G401 (cell line): ENCODE results near the gene DDB1. TPM values are rescaled to one million over a fixed set of nuclear protein-coding genes. Genes with fewer than 3 reads are reported as not detected.

Experiments
- DNase-seq: peaks from one replicate; pipeline ENCODE4 v3.0.0-alpha.2; 2015; ENCODE audit warnings: low spot score
- in situ Hi-C: cut with HindIII; loops from 2 replicates; pipeline ENCODE4 v1.10.0; 2016; ENCODE audit warnings: low sequenced_read_pairs, mixed read lengths
- total RNA-seq: library from RNA; depleted of rRNA; stranded (reverse); fragments of >200 nt; shearing (Covaris generic); gene quantifications from 2 replicates; pipeline ENCODE4 v1.2.3, GENCODE V29; 2014

The DDB1 gene
- total RNA-seq, 1 experiment from 2014 or later, result 332 TPM

DNA sequence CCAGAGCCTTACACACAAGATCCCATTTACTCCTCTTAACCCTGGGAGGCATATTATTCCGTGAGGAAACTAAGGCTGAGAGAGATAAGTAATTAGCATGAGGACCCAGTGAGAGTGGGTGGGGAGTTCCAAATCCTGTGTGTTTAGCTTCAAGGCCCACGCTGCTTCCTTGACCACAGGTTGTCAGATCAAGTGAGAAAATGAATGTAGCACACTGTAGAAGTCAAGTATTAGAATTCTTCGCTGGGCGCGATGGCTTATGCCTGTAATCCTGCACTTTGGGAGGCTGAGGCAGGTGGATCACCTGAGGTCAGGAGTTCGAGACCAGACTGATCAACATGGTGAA, 25.0 kb upstream of the DDB1 start:
- in situ Hi-C loops, result no loop called here
- no peak for DNase-seq

DNA sequence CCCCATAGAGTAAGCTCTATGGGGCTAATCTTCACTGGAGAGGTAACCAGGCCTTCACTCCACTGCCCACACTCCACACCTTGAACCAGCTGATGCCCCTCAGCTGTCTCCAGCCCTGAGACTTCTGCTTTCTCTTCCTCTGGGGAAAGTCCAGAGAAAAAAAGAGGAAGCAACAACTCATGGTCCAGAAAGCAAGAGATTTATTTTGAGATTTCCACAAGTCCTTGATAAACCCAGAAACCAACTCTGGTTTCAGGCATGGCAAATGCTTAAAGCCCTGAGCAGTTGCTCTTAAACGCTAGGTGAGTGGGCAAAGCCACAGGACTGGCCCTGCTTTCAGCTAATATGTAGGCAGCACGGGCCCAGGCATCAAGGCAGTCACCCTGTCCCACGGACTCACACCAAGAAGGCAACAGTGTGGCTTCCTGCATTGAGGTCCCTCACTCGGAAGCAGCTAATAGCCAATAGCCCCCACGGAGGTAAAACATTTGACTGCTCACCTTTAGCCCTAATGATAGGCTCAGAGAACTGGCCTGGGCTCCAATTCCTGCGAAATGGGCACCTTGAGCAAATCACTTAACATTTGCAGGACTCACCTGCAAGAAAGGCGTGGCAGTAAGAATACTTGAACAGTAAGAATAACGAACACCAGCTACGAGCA, 24.5 kb upstream of the DDB1 start:
- no peak for DNase-seq
- in situ Hi-C loops, result no loop called here

DNA sequence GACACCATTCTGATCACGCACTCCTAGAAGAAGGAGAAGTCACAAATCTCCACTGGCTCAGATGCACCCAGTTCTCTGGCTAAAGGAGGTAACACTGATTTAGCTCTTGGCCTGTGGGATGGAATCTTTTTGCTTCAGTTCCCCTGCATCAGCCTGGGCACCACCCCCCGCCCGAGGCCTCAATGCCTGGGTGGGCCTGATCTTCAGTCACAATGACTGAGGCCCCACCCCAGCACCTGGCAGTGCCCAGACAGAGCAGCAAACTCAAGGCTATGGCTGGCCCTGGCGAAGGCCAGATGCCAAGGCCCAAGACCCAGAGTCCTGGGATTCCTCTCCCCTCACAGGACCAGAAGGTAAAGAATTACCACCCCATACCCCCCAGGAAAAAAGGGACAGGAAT, 23.8 kb upstream of the DDB1 start:
- no peak for DNase-seq
- in situ Hi-C loops, result no loop called here

DNA sequence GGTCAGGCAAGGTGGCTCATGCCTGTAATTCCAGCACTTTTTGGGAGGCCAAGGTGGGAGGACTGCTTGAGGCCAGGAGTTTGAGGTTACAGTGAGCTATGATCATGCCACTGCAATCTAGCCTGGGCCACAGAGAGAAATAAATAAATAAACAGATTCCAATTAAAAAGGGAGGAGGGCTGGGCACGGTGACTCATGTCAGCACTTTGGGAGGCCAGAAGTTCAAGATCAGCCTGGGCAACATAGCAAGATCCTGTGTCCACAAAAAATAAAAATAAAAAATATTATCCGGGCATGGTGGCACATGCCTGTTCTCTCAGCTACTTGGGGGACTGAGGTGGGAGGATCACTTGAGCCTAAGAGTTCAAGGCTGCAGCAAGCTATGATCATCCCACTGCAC, 21.3 kb upstream of the DDB1 start:
- in situ Hi-C loops, result no loop called here
- DNase-seq, result no peak

DNA sequence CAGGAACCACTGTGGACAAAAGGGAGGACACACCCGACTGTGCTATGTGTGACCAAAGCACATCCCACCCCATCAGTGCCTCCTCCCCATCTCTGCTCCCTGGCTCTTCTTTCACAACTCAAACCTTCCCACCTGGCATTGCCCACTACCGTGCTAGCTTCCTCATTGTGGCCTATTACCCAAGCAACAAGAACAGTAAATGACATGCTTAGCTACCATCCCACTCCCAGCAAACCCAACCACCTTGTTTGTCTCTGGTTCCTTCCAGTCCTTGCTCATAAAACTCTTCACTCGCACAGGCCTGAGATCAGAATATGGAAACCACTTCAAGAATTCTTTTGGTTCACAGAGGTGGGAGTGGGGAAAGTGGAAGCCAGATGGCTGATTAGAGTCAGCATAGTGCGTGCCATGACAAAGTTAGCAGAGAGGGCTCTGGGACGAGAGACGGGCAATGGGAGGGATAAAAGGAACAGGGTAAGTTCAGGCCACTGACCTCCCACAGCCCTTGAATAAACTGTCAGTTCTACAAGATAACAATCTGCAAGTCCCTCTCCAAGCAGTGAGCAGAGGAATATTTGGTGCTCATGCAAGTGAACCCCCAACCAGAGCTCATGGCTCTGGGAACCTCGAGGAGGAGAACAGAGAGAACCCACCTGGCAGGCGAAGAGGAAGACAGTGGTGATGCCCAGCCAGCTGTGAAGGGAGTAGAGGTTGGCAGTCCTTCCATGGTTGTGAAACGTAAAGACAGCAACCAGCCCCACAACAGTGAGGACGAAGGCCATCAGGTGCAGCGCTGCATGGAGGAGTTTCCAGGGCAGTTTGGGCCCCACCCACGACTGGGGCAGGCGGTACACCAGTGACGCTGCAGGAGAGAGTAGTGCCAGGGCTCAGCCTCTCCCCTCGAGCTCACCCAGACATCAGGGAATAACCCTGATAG, 20.5 kb upstream of the DDB1 start:
- in situ Hi-C loops, result no loop called here

DNA sequence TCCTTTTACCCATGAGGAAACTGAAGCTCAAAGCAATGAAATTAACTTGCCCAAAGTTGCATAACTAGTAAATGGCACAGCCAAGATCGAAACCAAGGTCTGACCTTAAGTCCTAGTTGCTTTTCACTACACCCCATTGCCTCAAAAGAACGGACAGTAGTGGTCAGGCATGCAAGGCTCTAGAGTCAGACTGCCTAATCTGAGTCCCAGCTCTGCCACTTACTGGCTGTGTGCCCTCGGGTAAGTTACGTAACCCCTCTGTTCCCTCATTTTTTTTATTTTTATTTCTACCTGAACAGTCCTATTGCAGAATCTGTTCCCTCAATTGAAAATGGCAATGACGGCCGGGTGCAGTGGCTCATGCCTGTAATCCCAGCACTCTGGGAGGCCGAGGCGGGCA, 19.1 kb upstream of the DDB1 start:
- in situ Hi-C loops, result no loop called here
- no peak for DNase-seq

More for the DNA sequence above, 20.5 kb upstream of the DDB1 start:
- DNase-seq, result no peak

DNA sequence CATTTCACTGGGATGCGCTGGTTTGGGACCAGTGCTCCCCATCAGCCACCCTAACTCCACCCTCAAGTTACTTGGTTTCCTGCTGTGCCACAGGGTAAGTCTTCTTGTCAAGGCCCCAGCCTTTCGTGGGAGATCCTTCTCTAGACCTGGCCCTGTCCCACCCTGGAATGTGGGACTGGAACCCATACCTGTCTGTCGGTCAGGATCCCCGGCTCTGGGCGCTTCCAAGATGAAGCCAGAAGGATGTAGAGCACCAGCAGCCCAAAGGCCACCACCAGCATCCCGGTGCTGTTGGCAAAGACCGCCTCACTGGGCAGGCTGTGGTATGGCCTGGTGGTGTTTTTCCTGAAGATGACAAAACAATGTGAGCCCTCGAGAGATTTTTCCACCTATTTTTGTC, 17.9 kb upstream of the DDB1 start:
- in situ Hi-C loops, result no loop called here
- no peak for DNase-seq

DNA sequence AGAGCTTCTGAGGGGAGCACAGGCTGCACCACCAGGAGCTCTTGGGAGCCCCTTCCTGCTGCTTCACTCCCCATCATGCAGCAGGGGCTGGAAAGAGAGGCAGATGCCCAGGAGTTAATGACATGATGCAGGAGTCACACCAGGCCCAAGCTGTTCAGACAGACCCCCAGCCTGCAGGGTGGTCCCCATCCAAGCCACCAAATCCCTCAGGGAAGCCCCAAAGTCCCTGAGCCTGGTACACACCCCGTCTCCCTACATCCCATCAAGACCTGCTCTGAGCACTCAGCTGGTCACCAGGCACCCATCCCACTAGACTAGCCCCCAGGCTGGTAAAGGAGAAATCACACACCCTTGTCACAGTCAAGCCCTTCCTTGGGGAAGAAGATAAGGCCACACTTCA, 17.4 kb upstream of the DDB1 start:
- in situ Hi-C loops, result no loop called here
- no peak for DNase-seq

DNA sequence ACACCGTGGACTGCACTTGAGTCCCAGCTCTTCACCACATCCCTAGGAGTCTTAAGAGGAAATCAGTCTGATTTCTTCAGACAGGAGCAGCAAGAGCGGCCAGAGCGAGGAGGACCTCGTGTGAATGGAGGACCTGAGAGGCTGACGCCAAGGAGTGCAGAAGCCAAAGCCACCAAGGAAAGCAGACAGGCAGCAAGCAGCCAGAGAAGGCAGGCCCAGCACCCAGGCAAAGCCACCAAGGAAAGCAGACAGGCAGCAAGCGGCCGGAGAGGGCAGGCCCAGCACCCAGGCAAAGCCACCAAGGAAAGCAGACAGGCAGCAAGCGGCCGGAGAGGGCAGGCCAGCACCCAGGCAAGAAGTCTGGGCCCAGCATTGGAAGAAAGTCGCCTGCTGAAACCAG, 17.0 kb upstream of the DDB1 start:
- in situ Hi-C loops, result no loop called here
- DNase-seq, result no peak

DNA sequence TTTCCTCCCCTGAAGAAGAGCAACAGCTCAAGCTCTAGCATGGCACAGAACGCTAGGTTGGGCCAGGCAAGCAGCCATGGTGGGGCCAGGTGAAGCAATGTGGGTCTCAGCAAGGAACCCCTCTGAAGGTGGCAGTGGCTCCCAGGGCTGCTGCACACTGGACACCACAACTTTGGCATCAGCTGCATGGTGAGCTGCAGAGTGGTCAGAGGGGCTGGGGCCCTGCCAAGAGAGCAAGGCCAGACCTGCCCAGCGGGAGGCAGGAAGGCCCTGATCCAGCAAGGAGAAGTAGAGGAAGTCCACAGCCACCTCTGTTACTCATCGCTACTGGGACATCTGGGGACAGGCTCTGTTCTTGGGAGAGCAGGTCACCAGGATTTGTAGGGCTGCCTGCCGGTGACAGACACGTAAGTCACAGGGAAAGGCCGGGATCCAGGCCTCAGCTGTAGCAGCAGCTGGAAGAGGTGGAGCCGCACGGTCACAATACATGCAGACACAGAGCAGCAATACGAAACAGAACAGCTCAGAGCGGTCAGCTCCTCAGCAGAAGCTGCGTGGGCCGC, 16.4 kb upstream of the DDB1 start:
- in situ Hi-C loops, result no loop called here
- DNase-seq, result no peak

DNA sequence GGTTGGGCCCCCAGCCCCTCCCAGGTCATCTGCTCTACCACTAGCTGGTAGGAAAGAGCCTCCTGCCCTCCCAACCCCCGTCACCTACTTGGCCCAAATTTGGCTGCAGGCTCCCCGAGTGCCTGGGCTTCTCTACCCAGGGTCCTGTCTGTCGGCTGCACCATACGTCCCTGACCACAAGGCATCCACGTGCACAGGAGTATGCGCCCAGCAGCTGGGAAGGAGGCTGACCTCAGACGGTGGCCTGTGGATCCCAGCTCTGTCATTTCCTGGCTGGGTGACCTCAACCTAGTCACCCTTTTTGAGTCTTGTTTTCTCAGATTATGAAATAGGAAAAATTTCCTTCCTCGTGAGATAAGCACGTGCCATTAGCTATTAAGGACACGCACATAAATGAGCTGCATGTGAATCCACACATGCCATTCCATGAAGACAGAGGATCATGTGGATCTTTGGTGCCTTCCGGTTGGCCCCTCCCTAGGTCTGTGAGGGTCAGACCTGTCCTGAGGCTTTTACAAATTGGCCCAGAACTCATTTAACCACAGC, 15.1 kb upstream of the DDB1 start:
- DNase-seq, result no peak
- in situ Hi-C loops, result no loop called here

DNA sequence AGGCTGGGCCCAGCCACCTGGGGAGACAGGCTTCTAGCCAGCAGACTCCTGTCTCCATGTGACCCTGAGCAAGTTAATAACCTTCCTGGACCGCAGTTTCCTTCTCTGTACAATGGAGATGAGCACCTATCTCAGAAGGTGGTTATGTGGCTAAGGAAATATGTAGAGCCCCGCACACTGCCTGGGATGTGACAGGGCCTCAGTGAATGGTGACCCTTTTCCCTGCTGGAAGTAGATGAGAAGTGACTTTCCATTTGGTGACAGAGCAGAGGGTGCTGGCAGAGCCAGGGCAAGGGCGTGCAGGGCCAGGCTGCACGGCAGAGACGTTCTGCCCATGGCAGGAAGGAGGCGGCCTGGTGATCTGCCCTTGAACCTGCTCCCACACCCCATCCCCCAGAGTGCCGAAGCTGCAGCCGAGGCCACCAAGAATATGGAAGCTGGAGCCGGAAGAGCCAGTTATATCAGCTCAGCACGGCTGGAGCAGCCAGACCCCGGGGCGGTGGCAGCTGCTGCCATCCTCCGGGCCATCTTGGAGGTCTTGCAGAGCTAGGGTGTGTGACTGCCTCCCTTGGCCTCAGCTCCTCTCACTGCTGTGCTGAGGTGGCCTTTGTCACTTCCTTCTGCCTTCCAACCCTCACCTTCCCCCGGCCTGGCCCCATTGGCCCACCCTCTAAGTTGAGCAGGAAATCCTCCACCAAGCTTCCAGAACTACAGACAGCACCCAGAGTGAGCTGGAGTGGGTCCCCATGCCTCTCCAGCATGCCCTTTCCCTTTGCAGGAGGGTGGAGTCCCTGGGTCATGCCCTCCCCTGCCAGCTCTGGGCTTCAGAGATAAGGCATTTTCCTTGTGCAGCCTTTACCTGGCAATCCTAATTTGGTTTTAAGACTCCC, 13.3 kb upstream of the DDB1 start:
- in situ Hi-C loops, result no loop called here
- DNase-seq, result no peak

DNA sequence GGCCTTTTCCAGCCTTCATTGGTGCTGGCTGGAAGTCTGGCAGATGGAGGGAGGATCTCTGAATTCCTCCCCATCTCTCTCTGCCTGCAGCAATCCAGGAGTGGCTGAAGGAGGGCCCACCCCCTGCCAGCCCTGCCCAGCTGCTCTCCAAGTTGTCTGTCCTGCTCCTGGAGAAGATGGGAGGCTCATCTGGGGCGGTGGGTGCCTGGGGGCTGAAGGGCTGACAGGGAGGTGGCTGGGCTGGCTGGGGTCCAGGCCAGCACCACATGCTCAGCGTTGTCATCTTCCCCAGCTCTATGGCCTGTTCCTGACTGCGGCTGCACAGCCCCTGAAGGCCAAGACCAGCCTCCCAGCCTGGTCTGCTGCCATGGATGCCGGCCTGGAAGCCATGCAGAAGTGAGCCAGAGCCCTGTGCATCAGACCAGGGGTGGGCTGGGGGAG, 12.3 kb upstream of the DDB1 start:
- DNase-seq, result peak; percentile 10
- in situ Hi-C loops, result no loop called here

DNA sequence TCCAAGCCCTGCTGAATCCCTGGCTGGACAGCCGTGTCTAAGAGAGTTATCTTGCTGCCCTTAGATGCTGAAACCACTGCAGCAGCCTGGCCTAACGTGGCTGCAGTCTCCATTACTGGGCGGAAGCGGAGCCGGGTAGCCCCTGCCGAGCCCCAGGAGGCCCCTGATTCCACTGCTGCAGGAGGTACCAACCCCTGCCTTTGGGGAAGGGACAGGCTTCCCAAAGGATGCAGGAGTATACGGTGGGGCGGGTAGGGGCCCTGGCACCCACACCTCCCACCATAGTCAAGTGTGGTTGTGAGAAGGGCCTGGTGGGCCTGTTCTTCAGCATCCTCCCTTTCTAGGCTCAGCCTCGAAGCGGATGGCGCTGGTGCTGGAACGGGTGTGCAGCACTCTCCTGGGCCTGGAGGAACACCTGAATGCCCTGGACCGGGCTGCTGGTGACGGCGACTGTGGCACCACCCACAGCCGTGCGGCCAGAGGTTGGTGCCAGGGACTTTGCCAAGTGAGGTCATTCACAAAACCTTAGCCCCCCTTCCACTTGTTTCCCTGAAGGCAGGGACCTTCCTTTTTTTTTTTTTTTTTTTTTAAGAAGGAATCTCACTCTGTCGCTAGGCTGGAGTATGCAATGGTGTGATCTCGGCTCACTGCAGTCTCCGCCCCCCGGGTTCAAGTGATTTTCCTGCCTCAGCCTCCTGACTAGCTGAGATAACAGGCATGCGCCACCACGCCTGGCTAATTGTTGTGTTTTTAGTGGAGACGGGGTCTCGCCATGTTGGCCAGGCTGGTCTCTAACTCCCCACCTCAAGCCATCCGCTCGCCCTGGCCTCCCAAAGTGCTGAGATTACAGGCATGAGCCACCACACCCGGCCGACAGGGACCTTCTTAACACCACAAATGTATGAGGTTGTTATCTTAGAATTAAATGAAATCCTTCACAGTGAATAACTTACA, 11.2 kb upstream of the DDB1 start:
- DNase-seq, result no peak
- in situ Hi-C loops, result no loop called here

DNA sequence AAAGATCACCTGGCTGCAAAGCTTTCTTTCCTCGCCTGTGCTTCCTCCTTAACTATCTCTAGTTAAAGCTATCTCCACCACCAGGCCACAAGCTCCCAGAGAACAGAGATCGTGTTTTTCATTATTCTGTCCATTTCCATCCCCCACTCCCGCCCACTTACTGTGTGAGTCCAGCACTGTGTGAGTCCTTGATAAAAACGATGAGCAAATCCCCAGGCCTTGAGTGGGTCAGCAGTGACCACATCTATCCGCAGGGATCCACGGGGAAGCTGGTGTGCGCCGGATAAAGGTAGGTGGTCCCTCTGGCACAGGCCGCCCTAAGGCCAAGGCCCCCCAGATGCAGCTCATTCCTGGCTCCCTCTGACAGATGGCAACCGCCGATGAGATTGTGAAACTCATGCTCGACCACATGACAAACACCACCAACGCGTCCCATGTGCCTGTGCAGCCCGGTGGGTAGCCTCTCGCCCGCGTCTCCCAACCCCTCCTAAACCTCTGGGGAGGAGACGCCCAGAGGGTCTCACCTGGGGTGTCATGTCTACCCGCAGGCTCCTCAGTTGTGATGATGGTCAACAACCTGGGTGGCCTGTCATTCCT, 9.4 kb upstream of the DDB1 start:
- no peak for DNase-seq
- in situ Hi-C loops, result no loop called here

DNA sequence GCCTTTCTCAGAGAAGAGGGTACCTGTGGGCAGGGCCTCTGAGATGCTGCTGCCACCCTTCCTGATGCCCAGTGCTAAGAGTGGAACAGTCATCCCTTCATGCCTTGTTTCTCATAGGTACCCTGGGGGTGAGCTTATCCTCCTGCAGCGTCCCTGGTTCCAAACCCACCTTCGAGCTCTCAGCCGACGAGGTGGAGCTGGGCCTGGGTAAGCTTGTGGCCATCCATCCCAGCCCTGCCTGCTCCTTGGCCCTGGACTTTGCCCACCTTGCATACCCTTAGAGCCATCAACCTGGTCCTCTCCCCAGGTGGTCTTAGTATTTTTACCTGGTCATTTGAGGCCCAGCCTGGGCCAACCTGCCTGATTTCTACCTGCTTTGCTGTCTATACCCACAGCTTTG, 8.8 kb upstream of the DDB1 start:
- in situ Hi-C loops, result no loop called here
- no peak for DNase-seq

DNA sequence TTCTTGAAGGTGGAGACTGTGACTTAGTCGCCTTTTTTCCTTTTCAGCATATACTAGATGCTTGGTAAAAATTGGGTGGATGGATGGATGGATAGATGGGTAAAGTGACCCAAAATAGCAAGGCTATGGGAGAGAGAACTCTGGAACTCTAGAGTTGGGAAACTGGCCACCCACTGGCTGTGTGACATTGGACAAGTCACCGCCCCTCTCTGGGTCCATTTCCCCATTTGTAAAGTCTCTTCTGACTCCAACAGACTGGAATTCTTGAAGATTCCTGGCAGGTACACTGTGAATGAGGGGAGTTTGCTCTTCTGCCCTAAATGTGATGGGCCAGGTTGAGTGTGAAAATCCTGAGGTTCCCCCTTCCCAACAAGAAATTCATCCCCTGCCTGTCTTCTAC, 8.1 kb upstream of the DDB1 start:
- DNase-seq, result no peak
- in situ Hi-C loops, result no loop called here

DNA sequence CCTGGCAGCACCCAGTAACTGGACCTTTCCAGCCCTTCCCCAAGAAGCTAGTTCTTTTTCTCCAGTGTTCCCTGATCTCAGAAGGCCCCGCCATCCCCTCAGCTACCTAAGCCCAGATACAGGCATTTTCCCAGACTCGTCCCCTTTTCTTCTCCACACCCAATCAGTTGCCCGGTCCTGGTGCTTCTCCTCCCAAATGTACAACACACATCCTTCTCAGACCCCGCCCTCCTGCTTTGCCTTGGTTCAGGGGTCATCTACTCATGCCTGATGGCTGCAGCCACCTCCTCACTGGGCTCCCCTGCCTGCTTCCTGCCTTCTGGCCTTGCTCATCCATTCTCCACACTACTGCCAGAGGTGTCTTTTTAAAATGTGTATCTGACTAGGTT, 6.6 kb upstream of the DDB1 start:
- no peak for DNase-seq
- in situ Hi-C loops, result no loop called here
